Caco-2 (cell line): ENCODE measurements around the gene COG8. TPM values are rescaled to one million over a fixed set of nuclear protein-coding genes. Genes with fewer than 3 reads are reported as not detected.

Experiments used
- BruUV-seq: library from RNA; stranded (reverse); fragments of 400-500 nt; replicated peaks from 2 replicates; lab custom pipeline; 2021; lab: Mats Ljungman, UMichigan
- CTCF ChIA-PET: fragments of 300-600 bp; sonication (Branson Sonifier 250); formaldehyde crosslinking; loops from one replicate; lab custom pipeline; 2022; ENCODE audit warnings: antibody characterized with exemption; lab: Charles Lee
- POLR2A ChIA-PET: fragments of 300-600 bp; sonication (Branson Sonifier 250); formaldehyde crosslinking; loops from one replicate; lab custom pipeline; 2022; ENCODE audit warnings: antibody characterized with exemption; lab: Charles Lee
- DNase-seq, 2 experiments: peaks; one replicate each; pipeline versions ENCODE4 v3.0.0 to v3.0.0-alpha.2; 2020 to 2022
- H3K27me3 ChIP-seq: replicated peaks from 2 replicates; pipeline ENCODE4 v1.6.0; 2011; ENCODE audit warnings: low read length; ENCODE audit not compliant: control insufficient read depth, insufficient read depth
- H3K36me3 ChIP-seq: 2 replicates; pipeline ENCODE4 v1.5.1; 2011; ENCODE audit warnings: low read length; ENCODE audit not compliant: control insufficient read depth, insufficient read depth
- H3K4me1 ChIP-seq: fragments of 250-450 bp; sonication (Bioruptor Pico); 2 replicates; pipeline ENCODE4 v1.5.1; 2020; ENCODE audit warnings: mild to moderate bottlenecking
- H3K4me3 ChIP-seq: 2 replicates; pipeline ENCODE4 v1.5.1; 2011; ENCODE audit warnings: low read depth, mild to moderate bottlenecking, control low read depth, low read length
- H3K9me3 ChIP-seq: fragments of 250-450 bp; sonication (Bioruptor Pico); 2 replicates; pipeline ENCODE4 v1.5.1; 2020; ENCODE audit warnings: mild to moderate bottlenecking, moderate library complexity
- H3K27ac Mint-ChIP-seq: one replicate; pipeline ENCODE4 v1.8.0; 2022; ENCODE audit warnings: mixed read lengths; ENCODE audit not compliant: unreplicated experiment
- H3K27me3 Mint-ChIP-seq: one replicate; pipeline ENCODE4 v1.8.0; 2022; ENCODE audit warnings: mixed read lengths; ENCODE audit not compliant: insufficient read depth, unreplicated experiment
- H3K36me3 Mint-ChIP-seq: one replicate; pipeline ENCODE4 v1.8.0; 2022; ENCODE audit warnings: mild to moderate bottlenecking, mixed read lengths; ENCODE audit not compliant: insufficient read depth, unreplicated experiment
- H3K4me1 Mint-ChIP-seq: one replicate; pipeline ENCODE4 v1.8.0; 2022; ENCODE audit warnings: low read depth, mixed read lengths; ENCODE audit not compliant: unreplicated experiment
- H3K4me3 Mint-ChIP-seq: one replicate; pipeline ENCODE4 v1.8.0; 2022; ENCODE audit warnings: mild to moderate bottlenecking, moderate library complexity, mixed read lengths; ENCODE audit not compliant: unreplicated experiment
- H3K9me3 Mint-ChIP-seq: one replicate; pipeline ENCODE4 v1.8.0; 2022; ENCODE audit warnings: mixed read lengths; ENCODE audit not compliant: unreplicated experiment
- CTCF ChIP-seq, 2 experiments: fragments of 200-600 bp in 1 of 2; IDR thresholded peaks; 1 replicate in 1 of 2; 2 replicates in 1 of 2; pipeline versions ENCODE4 v1.5.1 to v1.8.0; 2011 to 2022; ENCODE audit warnings: antibody characterized with exemption in 1 of 2, control low read depth in 1 of 2, inconsistent platforms in 1 of 2, low read depth in 1 of 2, low read length in 1 of 2, mild to moderate bottlenecking in 1 of 2, moderate library complexity in 1 of 2; ENCODE audit not compliant: insufficient read depth in 1 of 2, severe bottlenecking in 1 of 2, unreplicated experiment in 1 of 2
- intact Hi-C: fragments of 100-400 bp; cut with micrococcal nuclease; formaldehyde crosslinking; loops from one replicate; pipeline ENCODE4 v1.10.0; 2022; ENCODE audit not compliant: unreplicated experiment
- total RNA-seq: library from RNA; stranded (reverse); gene quantifications from 2 replicates; pipeline ENCODE4 v1.2.3, GENCODE V29; 2022

The COG8 gene
- total RNA-seq, 1 experiment from 2014 or later = 57.4 TPM

GRCh38 chr16:69307091-69307490 is 32.3 kb downstream of the COG8 start:
- no peak for DNase-seq
- peaks cover 1% of the 10 kb centered on the region for H3K4me1 Mint-ChIP-seq
- H3K27ac Mint-ChIP-seq = no peak overlapping the region
- no peak overlapping the region for H3K4me3 ChIP-seq
- intact Hi-C loops = no loop called here
- H3K4me3 Mint-ChIP-seq = no peak overlapping the region
- no peaks in the 10 kb centered on the region for H3K27me3 Mint-ChIP-seq
- no peak for TF ChIP-seq CTCF (IDR thresholded peaks at IDR 0.05; ENCODE audit: insufficient read depth in 1 of 2, low read depth in 1 of 2, low read length in 1 of 2, severe bottlenecking in 1 of 2, unreplicated experiment in 1 of 2)
- H3K9me3 ChIP-seq = no peaks in the 10 kb centered on the region
- no TSS peak for BruUV-seq
- H3K4me1 ChIP-seq = peaks cover 4% of the 10 kb centered on the region; the same call in 1 of the 2 replicates
- no peaks in the 10 kb centered on the region for H3K9me3 Mint-ChIP-seq
- H3K36me3 Mint-ChIP-seq = peaks cover 60% of the 10 kb centered on the region
- H3K27me3 ChIP-seq = no peaks in the 10 kb centered on the region
- POLR2A ChIA-PET = no interaction called here
- no peaks in the 10 kb centered on the region for H3K36me3 ChIP-seq
- CTCF ChIA-PET = no interaction called here

- no TSS peak for BruUV-seq
- H3K27ac Mint-ChIP-seq = no peak overlapping the region
- no peaks in the 10 kb centered on the region for H3K27me3 Mint-ChIP-seq
These were observed 33.3 kb downstream of the COG8 start for GRCh38 chr16:69306031-69306430.

GRCh38 chr16:69302301-69302700 is 37.1 kb downstream of the COG8 start:
- no peak overlapping the region for H3K27ac Mint-ChIP-seq
- no peaks in the 10 kb centered on the region for H3K9me3 Mint-ChIP-seq
- ChIA-PET CTCF (no interaction called here), POLR2A (interaction anchor here (0.6 kb wide), 1 partner anchor 77 kb away, joined by 3 read pairs; no protein-coding TSS in a partner anchor)
- Histone ChIP-seq H3K36me3 (peaks cover 1% of the 10 kb centered on the region; the same call in 1 of the 2 replicates), H3K27me3 (no peaks in the 10 kb centered on the region), H3K4me3 (no peak overlapping the region), H3K4me1 (no peaks in the 10 kb centered on the region), H3K9me3 (no peaks in the 10 kb centered on the region)
- no peaks in the 10 kb centered on the region for H3K4me1 Mint-ChIP-seq
- peaks cover 76% of the 10 kb centered on the region for H3K36me3 Mint-ChIP-seq
- TF ChIP-seq CTCF (IDR thresholded peaks at IDR 0.05; ENCODE audit: insufficient read depth in 1 of 2, low read depth in 1 of 2, low read length in 1 of 2, severe bottlenecking in 1 of 2, unreplicated experiment in 1 of 2) = no peak
- DNase-seq = no peak
- H3K27me3 Mint-ChIP-seq = no peaks in the 10 kb centered on the region
- no TSS peak for BruUV-seq
- H3K4me3 Mint-ChIP-seq = no peak overlapping the region
- intact Hi-C loops = no loop called here

More at GRCh38 chr16:69306031-69306430, 33.3 kb downstream of the COG8 start:
- H3K36me3 Mint-ChIP-seq = peaks cover 59% of the 10 kb centered on the region
- Histone ChIP-seq H3K36me3 (no peaks in the 10 kb centered on the region), H3K27me3 (no peaks in the 10 kb centered on the region), H3K4me1 (peaks cover 4% of the 10 kb centered on the region; the same call in 1 of the 2 replicates), H3K4me3 (no peak overlapping the region), H3K9me3 (no peaks in the 10 kb centered on the region)
- H3K4me1 Mint-ChIP-seq = no peaks in the 10 kb centered on the region
- no peaks in the 10 kb centered on the region for H3K9me3 Mint-ChIP-seq
- intact Hi-C loops = no loop called here
- POLR2A ChIA-PET = no interaction called here
- no peak for DNase-seq
- TF ChIP-seq CTCF (IDR thresholded peaks at IDR 0.05; ENCODE audit: insufficient read depth in 1 of 2, low read depth in 1 of 2, low read length in 1 of 2, severe bottlenecking in 1 of 2, unreplicated experiment in 1 of 2) = no peak
- no peak overlapping the region for H3K4me3 Mint-ChIP-seq
- CTCF ChIA-PET = no interaction called here
